Iris pigment epithelial cell (primary cell): ENCODE data around the gene ROR1.

Source experiments
- DNase-seq: peaks from one replicate; pipeline ENCODE4 v3.0.0-alpha.2; 2011; ENCODE audit warnings: low read depth

The ROR1 gene

DNA sequence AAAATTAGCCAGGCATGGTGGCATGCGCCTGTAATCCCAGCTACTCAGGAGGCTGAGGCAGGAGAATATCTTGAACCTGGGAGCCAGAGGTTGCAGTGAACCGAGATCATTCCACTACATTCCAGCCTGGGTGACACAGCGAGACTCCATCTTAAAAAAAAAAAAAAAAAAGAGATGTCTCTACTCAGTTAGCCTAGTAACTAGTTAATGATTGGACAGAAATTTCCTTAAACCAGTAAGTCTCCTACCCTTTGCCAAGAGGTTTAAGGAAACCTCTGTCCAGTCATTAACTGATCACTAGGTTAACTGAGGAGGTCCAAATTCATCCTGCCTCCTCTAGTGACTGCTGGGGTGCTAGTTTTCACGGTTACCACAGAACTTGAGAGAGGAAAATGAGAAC lies 285.7 kb downstream of the ROR1 start:
- no peak for DNase-seq

DNA sequence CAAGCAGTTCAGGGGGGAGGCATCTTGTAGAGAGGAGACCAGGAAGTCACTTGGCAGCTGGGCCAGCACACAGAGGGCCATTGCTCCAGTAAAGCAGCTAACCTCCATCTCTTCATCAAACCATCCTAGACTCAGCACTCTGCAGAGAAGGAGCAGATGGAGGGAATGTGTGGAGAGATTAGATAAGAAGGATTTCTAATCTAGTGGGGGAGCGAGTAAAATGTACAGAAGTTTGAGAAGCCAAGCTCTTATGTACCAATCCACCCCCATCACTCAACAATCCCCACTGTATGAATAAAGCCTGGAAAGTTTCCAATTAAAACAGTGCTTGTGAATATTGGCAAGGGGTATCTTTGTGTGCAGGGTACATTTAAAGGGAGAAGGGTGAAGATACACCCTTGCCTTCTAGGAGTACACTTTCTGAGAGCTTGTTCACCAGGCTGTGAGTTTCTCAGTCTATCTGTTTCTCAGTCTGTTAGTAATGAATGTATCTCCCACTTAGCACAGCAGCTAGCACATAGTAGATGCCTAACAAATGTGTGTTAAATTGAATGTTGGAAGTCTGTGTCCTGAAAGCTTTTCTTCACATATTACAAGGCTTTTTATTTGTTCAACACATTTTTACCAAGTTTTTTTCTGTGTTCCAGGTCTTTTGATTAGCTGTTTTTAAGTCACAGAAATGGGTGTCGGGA lies 286.9 kb downstream of the ROR1 start:
- no peak for DNase-seq

DNA sequence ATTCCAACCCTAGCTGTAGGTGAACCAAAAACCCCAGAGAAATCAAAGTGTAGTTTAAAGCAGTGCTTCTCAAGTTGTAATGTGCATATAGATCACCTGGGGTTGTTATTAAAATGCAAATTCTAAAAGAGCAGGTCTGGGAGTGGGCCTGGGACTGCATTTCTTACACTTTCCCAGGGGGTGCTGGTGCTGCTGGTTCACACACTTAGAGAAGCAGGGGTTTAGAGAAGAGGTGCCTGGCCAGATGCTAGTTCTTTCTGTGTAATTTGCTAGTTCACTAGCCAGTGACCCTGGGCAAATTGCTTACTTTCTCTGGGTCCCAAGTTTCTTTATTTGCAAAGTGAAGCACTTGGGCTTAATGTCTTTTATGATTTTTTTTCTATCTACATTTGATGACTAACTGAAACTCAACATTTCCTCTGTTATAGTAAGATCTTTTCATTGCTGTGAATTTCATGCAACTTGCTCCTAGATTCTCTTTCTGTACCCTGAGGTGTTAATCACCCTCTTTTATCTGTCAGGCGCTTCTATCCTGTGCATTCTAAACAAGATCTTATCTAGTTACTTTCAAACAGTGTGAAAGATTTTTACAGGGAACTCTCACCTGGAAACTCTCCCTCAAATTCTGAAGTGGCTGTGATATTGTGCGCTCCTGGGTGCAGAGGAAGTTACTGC lies 287.8 kb downstream of the ROR1 start:
- no peak for DNase-seq

DNA sequence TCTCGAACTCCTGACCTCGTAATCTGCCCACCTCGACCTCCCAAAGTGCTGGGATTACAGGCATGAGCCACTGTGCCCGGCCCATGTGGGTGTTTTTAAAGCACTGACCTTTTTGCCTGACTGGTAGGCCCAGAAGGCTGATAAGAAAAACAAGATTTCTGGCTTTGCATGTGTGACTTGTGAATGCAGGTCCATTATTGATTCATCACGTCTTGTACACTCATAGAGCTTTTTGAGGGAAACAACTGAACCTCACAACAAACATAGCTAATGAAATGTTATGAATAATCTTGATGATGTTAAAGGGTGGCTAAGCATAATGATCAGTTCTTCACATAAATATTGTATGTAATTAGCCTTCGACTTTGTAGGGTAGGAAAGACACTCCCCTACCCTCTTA lies 288.7 kb downstream of the ROR1 start:
- DNase-seq, result no peak

DNA sequence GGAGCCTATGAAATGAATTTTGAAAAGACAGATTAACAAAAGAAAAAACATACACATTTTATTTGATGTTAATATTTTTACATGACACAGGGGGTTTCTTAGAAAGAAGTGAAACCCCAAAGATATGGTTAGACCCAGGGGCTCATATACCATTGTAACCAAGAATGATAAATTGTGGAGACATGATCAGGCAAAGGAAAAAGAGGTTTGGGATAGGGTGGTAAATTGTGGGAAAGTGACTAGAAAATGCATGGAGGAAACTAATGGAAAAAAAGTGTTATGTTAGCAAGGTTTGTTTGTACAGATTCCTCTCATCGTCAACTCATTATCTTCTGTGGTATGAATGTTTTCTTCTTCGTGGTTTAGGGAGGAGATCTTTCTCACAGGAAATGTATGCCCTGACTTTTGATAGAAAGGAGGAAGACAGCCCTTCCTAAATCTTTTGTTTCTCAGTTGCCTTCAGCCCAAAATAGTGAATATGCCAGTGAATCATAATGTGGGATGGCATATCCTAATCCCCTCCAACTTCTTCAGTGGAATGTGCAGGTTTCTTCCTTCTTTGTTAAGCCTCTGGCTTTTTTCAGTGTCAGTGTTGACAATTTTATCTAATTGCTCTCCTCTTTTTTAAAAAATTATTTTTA lies 289.2 kb downstream of the ROR1 start:
- DNase-seq, result peak; percentile 82

DNA sequence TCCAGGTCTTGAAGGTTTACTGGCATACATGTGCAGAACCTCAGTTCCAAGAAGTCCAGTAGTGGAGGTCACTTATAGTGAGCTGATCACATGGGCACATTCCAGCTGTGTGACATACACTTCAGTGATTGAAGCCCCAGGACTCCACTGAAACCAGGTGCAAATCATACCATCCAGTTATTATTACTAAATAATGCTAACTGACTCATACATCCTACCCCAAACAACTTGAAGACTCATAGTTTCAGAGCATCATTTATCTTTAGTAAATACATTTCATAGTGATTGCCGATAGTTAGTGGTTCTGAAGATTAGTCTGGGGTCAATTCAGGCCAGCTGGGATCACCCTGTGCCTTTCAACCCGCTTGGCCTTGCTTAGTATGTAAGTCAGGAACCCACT lies 291.8 kb downstream of the ROR1 start:
- peak; percentile 66 for DNase-seq

DNA sequence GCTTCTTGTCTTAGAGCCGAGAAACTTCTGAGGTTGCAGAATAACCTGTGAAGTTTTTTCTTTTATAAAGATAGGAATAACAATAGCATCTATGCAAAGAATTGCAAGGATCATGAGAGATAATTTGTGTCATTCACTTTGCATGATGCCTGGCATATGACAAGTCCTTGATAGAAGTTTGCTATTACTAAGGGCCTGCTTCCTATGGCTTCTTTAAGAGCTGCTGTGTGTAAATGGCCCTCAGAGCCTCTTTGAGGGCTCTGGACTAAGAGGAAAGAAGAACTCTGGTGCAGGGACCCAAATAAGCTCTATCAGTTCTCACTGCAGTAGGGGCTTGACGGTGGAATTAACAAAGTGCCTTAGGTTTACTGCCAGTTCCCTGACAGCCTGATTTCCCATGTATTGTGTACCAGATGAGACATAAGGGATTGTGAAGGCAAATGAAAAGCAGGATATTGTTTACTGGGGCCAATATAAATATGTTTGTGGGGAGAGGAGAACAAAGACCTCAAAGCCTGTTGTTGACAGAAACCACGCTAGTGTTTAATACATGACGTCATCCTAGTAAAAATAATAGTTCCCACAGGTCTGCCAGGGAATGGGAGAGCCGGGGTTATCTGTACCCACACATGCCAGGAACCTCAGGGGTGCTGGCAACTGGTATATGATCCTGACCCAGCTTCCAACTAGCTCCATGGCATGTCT lies 298.4 kb downstream of the ROR1 start:
- peak; percentile 65 for DNase-seq

DNA sequence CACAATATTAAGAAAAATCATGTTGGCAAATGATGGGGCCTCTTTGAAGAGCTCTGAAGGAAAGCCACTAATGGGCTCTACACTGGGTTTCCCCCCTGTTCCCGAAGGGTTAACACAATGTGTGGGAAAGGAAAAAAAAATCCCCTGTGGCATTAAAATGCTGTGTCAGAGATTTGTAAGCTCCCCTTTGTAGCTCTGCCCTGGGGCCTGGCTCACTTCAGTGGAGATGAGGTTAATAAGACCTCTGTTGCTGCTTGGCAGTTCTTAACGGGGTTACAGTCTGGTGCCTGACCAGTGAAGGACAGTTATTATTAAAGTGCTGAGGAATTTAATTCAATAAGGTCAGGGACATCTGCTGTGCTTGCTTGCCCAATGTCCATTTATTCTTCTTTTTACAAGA lies 299.9 kb downstream of the ROR1 start:
- DNase-seq, result no peak

DNA sequence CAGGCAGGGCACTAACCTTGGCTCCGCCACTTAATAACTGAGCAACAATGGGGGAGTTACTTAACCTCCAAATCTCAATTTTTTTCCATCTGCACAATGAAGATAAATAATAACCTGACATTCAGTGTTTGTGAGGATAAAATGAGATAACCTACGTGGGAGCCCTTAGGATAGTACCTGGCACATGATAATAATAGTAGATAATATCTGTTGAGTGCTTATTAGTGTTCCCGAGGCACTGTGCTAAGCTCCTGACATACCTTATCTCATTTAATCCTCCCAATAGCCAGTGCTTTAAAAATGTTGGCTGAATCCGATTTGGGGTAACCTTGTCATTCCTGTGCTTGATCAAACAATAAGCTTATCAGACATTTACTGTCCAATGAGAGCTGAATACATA lies 300.9 kb downstream of the ROR1 start:
- no peak for DNase-seq

DNA sequence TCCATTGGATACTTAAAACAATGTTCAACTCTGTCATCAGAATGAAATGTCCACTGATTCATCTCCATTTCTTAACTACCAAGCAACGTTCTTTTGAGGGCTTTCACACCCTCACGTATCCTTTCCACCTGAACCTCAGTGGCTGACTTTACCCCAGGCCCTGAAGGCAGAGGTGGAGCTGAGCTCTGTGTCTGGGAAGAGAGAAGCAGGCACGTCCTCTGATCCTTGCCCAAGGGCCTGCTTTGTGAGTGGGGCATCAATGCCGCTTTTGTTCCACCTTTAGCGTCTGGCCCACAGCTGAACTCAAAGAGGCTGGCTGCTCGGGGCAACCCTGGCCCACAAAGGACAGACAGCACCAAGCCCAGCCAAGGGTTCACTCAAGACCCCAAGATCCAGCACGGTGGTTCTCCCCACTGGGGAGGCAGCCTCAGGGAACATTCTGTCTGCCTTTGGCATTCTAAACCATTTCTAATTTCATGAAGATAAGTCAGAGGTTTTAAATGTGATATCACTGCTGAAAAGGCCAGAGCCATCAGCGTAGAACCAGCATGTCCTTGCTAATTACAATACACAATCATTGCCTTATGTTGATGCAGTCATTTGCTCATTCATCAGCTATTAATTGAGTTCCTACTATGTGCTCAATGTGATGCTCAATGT lies 303.6 kb downstream of the ROR1 start:
- no peak for DNase-seq

DNA sequence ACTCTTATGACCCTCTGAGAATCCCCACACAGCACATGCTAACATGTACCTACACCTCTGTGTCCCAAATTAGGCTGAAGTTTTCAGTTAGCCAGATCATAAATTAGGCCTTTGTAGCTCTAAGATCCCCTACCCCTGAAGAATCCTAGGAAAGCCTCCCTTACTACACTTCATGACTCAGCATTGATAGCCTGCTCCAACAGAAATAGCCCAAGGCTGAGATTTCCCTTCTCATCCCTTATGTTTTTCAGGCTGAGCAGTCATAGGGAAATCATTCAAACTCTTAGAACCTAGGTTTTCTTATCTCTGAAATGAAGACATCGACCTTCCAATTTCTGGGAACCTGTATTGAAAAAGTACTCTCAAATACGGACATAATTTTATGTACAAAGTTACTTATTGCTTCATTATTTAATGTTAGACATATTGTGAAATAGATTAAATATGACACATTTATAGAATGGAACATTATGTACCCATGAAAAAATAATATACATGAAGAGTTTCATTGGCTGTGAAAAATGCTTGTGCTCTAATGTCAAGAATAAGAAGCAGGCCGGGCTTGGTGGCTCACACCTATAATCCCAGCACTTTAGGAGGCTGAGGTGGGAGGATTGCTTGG lies 307.2 kb downstream of the ROR1 start:
- DNase-seq, result peak; percentile 61

DNA sequence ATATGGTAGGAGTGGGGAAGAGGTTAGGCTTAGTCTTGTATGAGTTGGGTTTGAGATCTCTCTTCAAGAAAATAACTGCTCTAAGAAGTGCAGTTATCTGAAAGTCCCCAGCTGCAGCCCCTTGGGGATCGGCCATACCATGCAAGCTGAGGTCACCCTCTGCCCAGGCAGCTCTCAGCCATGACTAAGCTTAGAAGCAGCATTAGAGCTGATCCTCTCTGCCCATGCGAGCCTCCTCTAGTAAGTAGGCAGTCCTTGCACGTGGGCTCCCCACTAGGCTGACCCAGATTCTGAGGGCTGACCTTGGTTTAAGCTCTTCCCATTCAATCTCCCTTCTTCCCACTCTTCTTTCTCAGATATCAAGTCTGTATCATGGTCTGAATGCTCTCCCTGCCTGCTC lies 308.6 kb downstream of the ROR1 start:
- peak; percentile 81 for DNase-seq

DNA sequence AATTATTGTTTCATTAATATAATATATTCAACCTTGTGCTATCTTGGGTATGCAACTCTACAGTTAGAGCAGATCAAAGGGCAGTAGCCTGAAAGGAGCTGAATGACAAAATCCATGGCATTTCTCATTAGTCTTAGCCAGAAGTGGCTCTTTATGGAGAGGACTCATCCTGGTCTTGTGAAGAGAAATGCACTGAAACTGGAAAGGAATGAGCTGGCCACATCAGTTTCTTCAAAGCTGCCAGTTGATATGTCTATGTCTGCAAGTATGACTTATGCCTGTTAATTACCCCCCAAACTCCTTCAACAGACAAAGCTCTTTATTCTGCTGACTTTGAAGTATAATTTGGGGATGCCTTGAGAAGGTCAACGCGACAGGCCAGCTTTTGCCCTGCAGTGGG lies 310.6 kb downstream of the ROR1 start:
- no peak for DNase-seq

DNA sequence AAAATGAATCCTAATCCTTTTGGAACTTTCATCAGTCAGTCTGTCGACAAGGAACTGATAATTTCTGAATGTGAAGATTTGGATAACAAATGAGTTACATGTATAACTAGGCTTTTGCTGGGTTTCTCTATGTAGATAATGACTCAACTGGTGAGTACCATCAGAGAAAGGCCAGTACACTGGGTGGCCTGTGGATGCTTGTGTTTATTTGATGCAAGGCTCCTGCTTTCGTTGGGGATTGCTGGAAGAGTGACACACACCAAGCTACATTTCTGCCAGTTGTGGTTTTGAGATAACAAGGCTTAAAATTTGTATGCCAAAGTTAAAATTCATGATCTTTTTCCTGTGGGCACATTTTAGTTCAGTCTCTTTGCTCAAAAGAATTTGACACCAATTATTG lies 314.0 kb downstream of the ROR1 start:
- peak; percentile 86 for DNase-seq

DNA sequence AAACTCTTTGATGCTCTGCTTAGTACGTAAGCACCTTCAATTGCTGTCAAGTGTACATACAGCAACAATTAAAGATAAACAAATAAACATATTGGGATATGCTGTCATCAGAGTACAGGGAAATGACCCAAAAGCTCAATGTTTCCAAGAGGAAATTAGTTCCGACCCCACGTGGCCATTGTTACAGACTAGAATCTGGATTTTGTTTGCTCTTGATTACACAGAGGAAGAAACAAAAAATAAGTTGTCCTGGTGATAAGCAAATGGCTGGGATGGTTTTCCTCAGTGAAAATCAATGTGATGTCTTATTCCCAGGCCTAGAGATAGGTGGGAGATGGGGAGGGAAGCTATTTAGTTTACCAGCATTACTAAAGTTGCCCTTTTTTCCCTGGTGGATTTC lies 316.6 kb downstream of the ROR1 start:
- DNase-seq, result no peak

DNA sequence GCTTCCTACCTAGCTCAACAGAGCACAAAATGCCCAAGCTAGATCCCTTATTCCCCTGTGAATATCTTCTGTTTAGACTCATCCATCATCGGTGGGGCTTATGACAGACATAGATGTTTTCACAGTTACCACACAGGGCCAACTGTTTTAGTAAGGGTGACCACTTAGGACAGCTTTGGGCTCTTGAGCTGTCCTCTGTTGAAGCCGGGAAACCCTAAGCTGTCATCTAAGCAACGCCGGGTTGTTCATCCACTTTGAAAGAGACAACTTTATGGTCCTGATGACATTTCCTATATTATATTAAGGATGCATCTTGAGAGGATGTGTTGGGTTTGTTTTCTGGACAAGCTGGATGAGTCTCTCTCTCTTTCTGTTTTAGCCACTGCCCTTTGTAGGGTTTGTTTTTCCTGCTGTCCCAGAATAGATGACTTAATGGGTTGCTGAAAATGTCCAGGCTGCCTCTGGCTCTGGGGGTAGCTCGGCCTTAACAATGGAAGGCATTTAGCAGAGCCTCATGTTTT lies 319.1 kb downstream of the ROR1 start:
- DNase-seq, result no peak

DNA sequence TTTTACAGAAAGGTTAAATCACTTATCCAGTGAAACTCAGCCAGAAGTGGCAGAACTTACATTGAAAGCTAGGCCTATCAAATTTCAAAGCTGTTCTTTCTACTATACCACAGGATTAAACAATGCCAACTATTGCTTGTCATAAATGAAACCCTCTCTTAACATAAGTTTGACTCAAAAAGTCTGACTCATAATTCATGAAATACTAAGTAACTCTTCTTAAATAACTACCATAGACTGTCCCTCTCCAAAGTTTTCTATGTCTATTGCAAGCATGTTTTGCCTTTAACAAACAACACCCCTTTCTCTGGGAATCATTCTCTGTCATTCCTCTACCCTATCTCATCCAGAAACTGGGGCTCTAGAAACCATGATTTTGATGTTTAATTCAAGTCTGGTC lies 320.1 kb downstream of the ROR1 start:
- peak; percentile 69 for DNase-seq

DNA sequence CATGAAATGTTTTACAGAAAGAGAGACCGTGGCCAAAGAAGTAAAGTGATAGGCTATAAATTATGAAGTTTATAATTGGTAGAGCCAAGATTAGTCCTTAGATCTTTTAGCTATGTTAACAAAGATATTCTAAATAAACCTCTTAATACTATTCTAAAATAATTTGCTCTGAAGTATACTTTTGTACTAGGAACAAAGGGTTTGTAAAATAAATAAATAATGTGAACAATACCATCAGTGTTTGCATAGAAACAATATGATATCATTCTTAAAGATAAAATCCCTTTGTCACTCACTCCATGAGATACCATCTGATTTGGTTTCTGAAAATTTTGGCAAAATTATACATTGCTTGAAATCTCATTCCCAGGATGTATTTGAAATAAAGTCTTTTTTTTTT lies 322.0 kb downstream of the ROR1 start:
- DNase-seq, result no peak

DNA sequence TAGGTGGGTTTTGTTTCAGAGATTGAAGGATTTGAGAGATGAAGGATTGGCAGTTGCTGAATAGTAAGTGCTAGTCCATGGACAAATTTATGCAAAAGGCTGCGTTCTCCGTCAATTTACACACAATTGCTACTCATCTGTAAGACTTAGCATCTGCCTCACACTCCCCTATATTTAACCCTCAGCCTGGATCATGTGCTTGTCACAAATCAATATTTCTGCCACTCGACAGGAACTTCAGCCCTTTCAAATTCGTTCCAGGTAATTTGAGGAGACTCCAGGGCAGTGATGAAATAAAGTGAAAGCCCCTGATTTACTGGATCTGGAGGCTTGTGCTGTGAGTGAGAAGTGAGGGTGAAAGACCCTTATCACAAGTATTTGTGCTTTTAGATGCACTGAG lies 324.0 kb downstream of the ROR1 start:
- DNase-seq, result no peak

DNA sequence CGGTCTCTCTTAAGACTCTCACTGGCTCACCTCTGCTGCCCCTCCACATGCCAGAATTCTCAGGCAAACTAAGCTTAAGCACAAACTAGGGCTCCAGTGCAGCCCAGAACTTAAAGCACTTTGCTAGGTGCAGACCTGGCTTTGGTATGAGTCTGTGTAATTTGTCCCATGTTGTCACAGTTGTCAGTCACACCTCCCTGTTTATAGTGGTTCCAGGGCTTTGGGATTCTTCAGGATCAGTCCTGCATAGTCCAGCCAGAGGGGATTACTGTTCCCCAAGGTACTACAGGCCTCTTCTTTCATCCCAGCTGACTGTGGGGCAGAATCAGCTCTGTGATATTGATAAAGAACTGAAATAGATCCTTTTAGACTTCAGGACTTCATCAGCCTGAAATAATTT lies 324.6 kb downstream of the ROR1 start:
- DNase-seq, result no peak

DNA sequence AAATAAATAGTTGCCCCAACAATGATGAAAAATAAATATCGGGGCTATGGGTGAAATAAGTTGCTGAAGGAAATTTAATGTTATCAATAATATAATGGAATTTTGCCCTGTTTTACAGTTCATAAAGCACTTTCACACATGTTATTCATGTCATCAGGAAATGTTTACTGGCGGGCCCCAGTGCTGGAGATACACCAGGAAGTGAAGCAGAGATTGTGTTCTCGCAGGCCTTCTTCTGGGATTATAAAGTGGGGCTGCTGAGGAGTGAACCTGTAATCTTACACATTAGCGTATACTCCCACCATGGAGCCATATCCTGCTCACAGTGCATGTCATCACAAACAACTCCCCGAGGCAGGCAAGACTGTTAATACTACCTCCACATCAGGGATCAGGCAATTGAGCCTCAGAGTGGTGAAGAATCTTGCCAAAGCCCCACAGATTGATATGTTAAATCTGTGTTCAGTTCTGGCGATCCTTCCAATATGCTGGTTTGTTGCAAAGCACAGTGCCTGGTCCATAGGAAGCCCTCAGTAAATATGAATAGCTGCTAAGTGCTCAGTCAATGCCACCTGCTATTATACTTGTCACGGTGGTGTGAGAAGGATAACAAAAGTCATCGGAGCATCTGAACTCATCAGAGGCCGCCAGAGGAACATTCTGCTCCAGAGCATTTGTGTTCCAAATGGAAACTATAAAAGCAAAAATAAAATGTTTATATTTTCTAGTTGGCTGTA lies 325.2 kb downstream of the ROR1 start:
- DNase-seq, result no peak
